GM12878 (cell line): Measurements from ENCODE around the gene FAT4. TPM values are rescaled to one million over a fixed set of nuclear protein-coding genes. Genes with fewer than 3 reads are reported as not detected.

Experiments used
- ATAC-seq: fragments of 200-7000 bp; cut with Tn5 transposase; 3 replicates; pipeline ENCODE4 v1.9.1; 2020; ENCODE audit warnings: mild to moderate bottlenecking, moderate library complexity
- BruUV-seq: library from RNA; stranded (reverse); fragments of 400-500 nt; replicated peaks from 2 replicates; lab custom pipeline; 2021; lab: Mats Ljungman, UMichigan
- CTCF ChIA-PET: fragments of 300-600 bp; sonication (Branson Sonifier 250); formaldehyde crosslinking; extraction: SDS; loops from one replicate; lab custom pipeline; 2021; ENCODE audit warnings: inconsistent platforms; lab: Yijun Ruan, JAX
- POLR2A ChIA-PET: fragments of 350-600 bp; formaldehyde crosslinking; extraction: SDS; loops from one replicate; lab custom pipeline; 2021; ENCODE audit warnings: inconsistent platforms; lab: Charles Lee
- RAD21 ChIA-PET: fragments of 300-600 bp; sonication (Branson Sonifier 250); formaldehyde crosslinking; loops from one replicate; lab custom pipeline; 2023; ENCODE audit warnings: antibody characterized with exemption; ENCODE audit not compliant: unreplicated experiment; lab: Charles Lee
- SMC1A ChIA-PET: fragments of 300-600 bp; sonication (Branson Sonifier 250); formaldehyde crosslinking; loops from one replicate; lab custom pipeline; 2023; ENCODE audit not compliant: unreplicated experiment, uncharacterized antibody; lab: Charles Lee
- DNase-seq: peaks from one replicate; pipeline ENCODE4 v3.0.0-alpha.2; 2011; ENCODE audit warnings: low read depth, low spot score
- FAIRE-seq: peaks from 3 replicates; lab custom pipeline; 2011; peaks lifted over from hg19 to GRCh38; lab: Jason Lieb, UNC
- H2AFZ ChIP-seq: 2 replicates; pipeline ENCODE4 v1.6.0; 2011; ENCODE audit warnings: low read depth, low read length, control low read depth; ENCODE audit not compliant: control insufficient read depth
- H3K27ac ChIP-seq: 2 replicates; pipeline ENCODE4 v1.5.1; 2011; ENCODE audit warnings: control low read depth; ENCODE audit not compliant: control insufficient read depth, insufficient read depth
- H3K27me3 ChIP-seq, 2 experiments: replicated peaks in 1 of 2; 2 replicates each; pipeline versions ENCODE4 v1.6.0 to v1.6.1; 2011; ENCODE audit warnings: low read length in 1 of 2; ENCODE audit not compliant: control insufficient read depth in 2 of 2, insufficient read depth in 2 of 2
- H3K36me3 ChIP-seq, 2 experiments: 2 replicates each; pipeline ENCODE4 v1.5.1; 2011; ENCODE audit warnings: low read length in 1 of 2; ENCODE audit not compliant: control insufficient read depth in 2 of 2, insufficient read depth in 2 of 2
- H3K4me1 ChIP-seq: 2 replicates; pipeline ENCODE4 v1.6.1; 2011; ENCODE audit warnings: mild to moderate bottlenecking, low read length, moderate library complexity, mixed read lengths; ENCODE audit not compliant: control insufficient read depth, insufficient read depth
- H3K4me2 ChIP-seq: 2 replicates; pipeline ENCODE4 v1.6.0; 2011; ENCODE audit warnings: control low read depth; ENCODE audit not compliant: control insufficient read depth, insufficient read depth
- H3K4me3 ChIP-seq: fragments of 200-600 bp; sonication (generic); 2 replicates; pipeline ENCODE4 v1.5.1; 2016
- H3K79me2 ChIP-seq: 2 replicates; pipeline ENCODE4 v1.6.0; 2011; ENCODE audit warnings: low read length; ENCODE audit not compliant: control insufficient read depth, insufficient read depth
- H3K9ac ChIP-seq: 2 replicates; pipeline ENCODE4 v1.8.0; 2011; ENCODE audit warnings: low read length, control low read depth, mixed read lengths; ENCODE audit not compliant: control insufficient read depth, insufficient read depth
- H3K9me3 ChIP-seq: replicated peaks from 3 replicates; pipeline ENCODE4 v1.5.1; 2011; ENCODE audit warnings: mild to moderate bottlenecking, low read length; ENCODE audit not compliant: control insufficient read depth, insufficient read depth
- H4K20me1 ChIP-seq: 2 replicates; pipeline ENCODE4 v1.6.0; 2011; ENCODE audit not compliant: control insufficient read depth, insufficient read depth
- ATF7 ChIP-seq: fragments of 450-650 bp; IDR thresholded peaks from 2 replicates; pipeline ENCODE4 v1.6.1; 2016; ENCODE audit warnings: low read depth, mild to moderate bottlenecking
- CHD2 ChIP-seq: IDR thresholded peaks from 2 replicates; pipeline ENCODE4 v1.6.1; 2011; ENCODE audit warnings: low read depth, low read length, improper control_type of control experiment, borderline replicate concordance
- EP300 ChIP-seq, 2 experiments: fragments of 150-350 bp in 1 of 2; IDR thresholded peaks; 2 replicates each; pipeline ENCODE4 v1.6.1; 2011 to 2012; ENCODE audit warnings: low read depth in 2 of 2, low read length in 2 of 2, borderline replicate concordance in 1 of 2, improper control_type of control experiment in 1 of 2, inconsistent platforms in 1 of 2; ENCODE audit not compliant: control insufficient read depth in 1 of 2
- GABPA ChIP-seq: IDR thresholded peaks from 2 replicates; pipeline ENCODE4 v1.6.1; 2014; ENCODE audit warnings: antibody characterized with exemption, low read depth, mild to moderate bottlenecking, inconsistent platforms
- MTA2 ChIP-seq: fragments of 450-650 bp; IDR thresholded peaks from 2 replicates; pipeline ENCODE4 v1.6.1; 2016; ENCODE audit warnings: low read depth, mild to moderate bottlenecking, moderate library complexity
- NBN ChIP-seq: fragments of 450-650 bp; IDR thresholded peaks from 2 replicates; pipeline ENCODE4 v1.6.1; 2016
- NRF1 ChIP-seq: conservative IDR thresholded peaks from 2 replicates; pipeline ENCODE4 v1.6.1; 2011; ENCODE audit warnings: mild to moderate bottlenecking, low read depth, low read length, improper control_type of control experiment
- RELA ChIP-seq: fragments of 450-650 bp; IDR thresholded peaks from 2 replicates; pipeline ENCODE4 v1.8.0; 2014; ENCODE audit warnings: borderline replicate concordance; ENCODE audit not compliant: partially characterized antibody
- SIX5 ChIP-seq: IDR thresholded peaks from 2 replicates; pipeline ENCODE4 v1.6.1; 2011; ENCODE audit warnings: mild to moderate bottlenecking, low read depth, low read length, moderate library complexity; ENCODE audit not compliant: severe bottlenecking
- SREBF1 ChIP-seq: IDR thresholded peaks from 2 replicates; pipeline ENCODE4 v1.6.1; 2012; ENCODE audit warnings: mild to moderate bottlenecking, low read length
- STAT1 ChIP-seq: fragments of 450-650 bp; conservative IDR thresholded peaks from 2 replicates; pipeline ENCODE4 v1.6.1; 2014; ENCODE audit warnings: antibody characterized with exemption, mild to moderate bottlenecking
- TAF1 ChIP-seq: IDR thresholded peaks from 2 replicates; pipeline ENCODE4 v1.6.1; 2011; ENCODE audit warnings: mild to moderate bottlenecking, low read depth, low read length, borderline replicate concordance
- TCF3 ChIP-seq: IDR thresholded peaks from 2 replicates; pipeline ENCODE4 v1.6.1; 2012; ENCODE audit warnings: low read depth, mild to moderate bottlenecking, low read length, borderline replicate concordance; ENCODE audit not compliant: insufficient read depth
- ZNF217 ChIP-seq: fragments of 450-650 bp; IDR thresholded peaks from 2 replicates; pipeline ENCODE4 v1.6.1; 2017; ENCODE audit warnings: antibody characterized with exemption, mild to moderate bottlenecking
- WGBS: methylation state at CpG from one replicate; pipeline ENCODE4 v1.1.6; 2016; ENCODE audit warnings: low lambda C conversion rate; ENCODE audit not compliant: insufficient replicate concordance, insufficient coverage; ENCODE audit errors: missing lambda C conversion rate; 5-methylcytosine and 5-hydroxymethylcytosine counted together
- in situ Hi-C: fragments of 300-500 bp; cut with MboI; formaldehyde crosslinking; loops from 9 replicates; pipeline ENCODE4 v1.14.3; 2018; ENCODE audit warnings: mixed read lengths
- intact Hi-C: fragments of 100-400 bp; cut with micrococcal nuclease; formaldehyde crosslinking; loops from one replicate; pipeline ENCODE4 v1.14.2; 2022; ENCODE audit not compliant: unreplicated experiment
- polyA plus RNA-seq, 11 experiments: library from polyadenylated mRNA; depleted of rRNA in 4 of 11; unstranded in 6 of 11; stranded (reverse) in 5 of 11; fragments of >200 nt; fragmentation: Nextera tagmentation in 4 of 11; fragmentation: Illumina TruSeq in 1 of 11; extraction: Ambion mirVana in 4 of 11; extraction: Trizol in 1 of 11; gene quantifications; 1 replicate in 1 of 11; 2 replicates in 10 of 11; pipeline versions ENCODE4 v1.2.1 to v1.2.3, GENCODE V29; 2011 to 2016; ENCODE audit warnings: inconsistent platforms in 2 of 11, missing spikeins in 2 of 11, low read depth in 1 of 11
- total RNA-seq, 4 experiments: library from RNA; depleted of rRNA in 3 of 4; stranded (reverse); fragments of >200 nt in 3 of 4; fragmentation: Illumina TruSeq in 1 of 4; extraction: Trizol in 1 of 4; gene quantifications; 2 replicates each; pipeline versions ENCODE4 v1.2.1 to v1.2.3, GENCODE V29; 2013 to 2021
- TF ChIP-seq, protein P1 (sequence below): fragments of 450-650 bp; conservative IDR thresholded peaks from 2 replicates; pipeline ENCODE4 v1.6.1; 2017; ENCODE audit warnings: mild to moderate bottlenecking, moderate library complexity
- TF ChIP-seq, protein P2 (sequence below): fragments of 450-650 bp; IDR thresholded peaks from 2 replicates; pipeline ENCODE4 v1.6.1; 2017; ENCODE audit warnings: mild to moderate bottlenecking
- TF ChIP-seq, protein P3 (sequence below): fragments of 150-350 bp; IDR thresholded peaks from 2 replicates; pipeline ENCODE4 v1.6.1; 2016; ENCODE audit warnings: low read depth, low read length

Gene FAT4
- total and polyA plus RNA-seq, 10 of the 15 experiments (the other 5 are each of a cell fraction or from before 2014, with no cell fraction given): 0.03 TPM; not detected in 9

DNA sequence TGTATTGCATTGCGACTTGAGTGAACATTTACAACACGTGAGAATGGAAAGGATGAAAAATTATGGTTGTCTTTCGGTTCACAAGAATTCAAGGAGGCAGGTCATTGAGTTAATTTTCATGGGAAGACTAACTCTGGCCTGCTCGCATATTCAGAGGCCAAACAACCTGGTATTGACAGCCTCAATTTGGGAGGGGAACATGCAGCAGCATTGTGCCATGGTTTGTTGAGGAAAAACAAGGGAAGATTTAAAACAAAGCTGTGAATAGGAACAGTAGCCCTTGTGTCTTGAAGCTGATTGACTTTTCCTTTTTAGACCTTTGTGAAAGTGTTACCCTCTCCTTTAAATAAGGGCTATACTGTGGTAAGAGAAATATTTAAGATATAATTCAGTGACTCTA is 31.9 kb downstream of the FAT4 start (continued):
- TF ChIP-seq GABPA (no peak), CHD2 (no peak), SREBF1 (no peak)
- TF ChIP-seq, all 136 proteins: peak for 0

DNA sequence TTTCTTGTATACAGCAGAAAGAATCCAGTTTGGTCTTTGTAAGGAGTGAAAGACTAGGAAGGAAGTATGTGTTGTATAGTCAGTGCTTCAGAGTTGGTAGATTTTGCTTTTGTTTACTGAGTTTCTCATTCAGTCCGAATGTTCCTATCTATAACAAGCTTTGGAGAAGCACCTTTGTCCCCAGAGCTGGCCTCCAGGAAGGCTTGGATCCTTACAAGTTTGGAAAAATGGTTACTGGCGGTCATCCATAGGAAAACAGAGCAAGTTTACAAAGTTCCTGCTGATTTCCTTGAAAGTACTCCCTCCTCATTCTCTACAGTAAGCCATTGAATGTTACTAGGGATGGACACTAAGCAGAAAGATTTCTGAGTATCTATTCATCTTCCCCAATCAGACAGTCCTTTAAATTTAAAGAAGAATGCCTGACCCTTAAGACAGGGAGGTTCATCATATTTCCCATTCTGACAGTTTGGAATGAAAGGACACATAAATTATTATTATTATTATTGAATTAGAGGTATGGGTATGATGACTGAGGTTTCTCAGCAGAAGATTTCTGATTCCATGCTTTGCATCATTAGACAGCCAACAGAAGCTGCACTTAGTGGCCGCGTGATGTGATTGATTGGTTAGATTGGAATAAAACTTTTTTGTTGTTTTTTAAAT is 35.8 kb downstream of the FAT4 start:
- 37% methylated on average over 4 of the region's 4 CpGs for WGBS
- FAIRE-seq (no peak), ATAC-seq (no peak), DNase-seq (no peak)
- no peak overlapping the region for H2AFZ ChIP-seq
- H3K27me3 ChIP-seq: no peaks in the 10 kb centered on the region
- ChIA-PET CTCF (no interaction called here), POLR2A (no interaction called here), SMC1A (no interaction called here), RAD21 (no interaction called here)
- H3K4me1 ChIP-seq: no peaks in the 10 kb centered on the region
- in situ Hi-C loops: no loop called here
- no peak overlapping the region for H3K9ac ChIP-seq
- no peaks in the 10 kb centered on the region for H3K36me3 ChIP-seq
- intact Hi-C loops: no loop called here
- H3K27ac ChIP-seq: no peak overlapping the region
- no peaks in the 10 kb centered on the region for H3K9me3 ChIP-seq
- no TSS peak for BruUV-seq
- no peaks in the 10 kb centered on the region for H3K79me2 ChIP-seq
- H4K20me1 ChIP-seq: no peaks in the 10 kb centered on the region
- H3K4me2 ChIP-seq: no peak overlapping the region
- no peak overlapping the region for H3K4me3 ChIP-seq
- no peak for TF ChIP-seq MTA2
- no peak for TF ChIP-seq NBN
- TF ChIP-seq STAT1: no peak
- no peak for TF ChIP-seq NRF1
- TF ChIP-seq EP300 (IDR thresholded peaks at IDR 0.05; ENCODE audit: borderline replicate concordance in 1 of 2, control insufficient read depth in 1 of 2, low read depth in 2 of 2, low read length in 2 of 2): no peak
- no peak for TF ChIP-seq RELA
- TF ChIP-seq SIX5: no peak
- TF ChIP-seq TCF3: no peak
- no peak for TF ChIP-seq TAF1
- TF ChIP-seq, protein P1, sequence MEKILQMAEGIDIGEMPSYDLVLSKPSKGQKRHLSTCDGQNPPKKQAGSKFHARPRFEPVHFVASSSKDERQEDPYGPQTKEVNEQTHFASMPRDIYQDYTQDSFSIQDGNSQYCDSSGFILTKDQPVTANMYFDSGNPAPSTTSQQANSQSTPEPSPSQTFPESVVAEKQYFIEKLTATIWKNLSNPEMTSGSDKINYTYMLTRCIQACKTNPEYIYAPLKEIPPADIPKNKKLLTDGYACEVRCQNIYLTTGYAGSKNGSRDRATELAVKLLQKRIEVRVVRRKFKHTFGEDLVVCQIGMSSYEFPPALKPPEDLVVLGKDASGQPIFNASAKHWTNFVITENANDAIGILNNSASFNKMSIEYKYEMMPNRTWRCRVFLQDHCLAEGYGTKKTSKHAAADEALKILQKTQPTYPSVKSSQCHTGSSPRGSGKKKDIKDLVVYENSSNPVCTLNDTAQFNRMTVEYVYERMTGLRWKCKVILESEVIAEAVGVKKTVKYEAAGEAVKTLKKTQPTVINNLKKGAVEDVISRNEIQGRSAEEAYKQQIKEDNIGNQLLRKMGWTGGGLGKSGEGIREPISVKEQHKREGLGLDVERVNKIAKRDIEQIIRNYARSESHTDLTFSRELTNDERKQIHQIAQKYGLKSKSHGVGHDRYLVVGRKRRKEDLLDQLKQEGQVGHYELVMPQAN: no peak
- TF ChIP-seq ZNF217: no peak
- TF ChIP-seq ATF7: no peak
- TF ChIP-seq, protein P2, sequence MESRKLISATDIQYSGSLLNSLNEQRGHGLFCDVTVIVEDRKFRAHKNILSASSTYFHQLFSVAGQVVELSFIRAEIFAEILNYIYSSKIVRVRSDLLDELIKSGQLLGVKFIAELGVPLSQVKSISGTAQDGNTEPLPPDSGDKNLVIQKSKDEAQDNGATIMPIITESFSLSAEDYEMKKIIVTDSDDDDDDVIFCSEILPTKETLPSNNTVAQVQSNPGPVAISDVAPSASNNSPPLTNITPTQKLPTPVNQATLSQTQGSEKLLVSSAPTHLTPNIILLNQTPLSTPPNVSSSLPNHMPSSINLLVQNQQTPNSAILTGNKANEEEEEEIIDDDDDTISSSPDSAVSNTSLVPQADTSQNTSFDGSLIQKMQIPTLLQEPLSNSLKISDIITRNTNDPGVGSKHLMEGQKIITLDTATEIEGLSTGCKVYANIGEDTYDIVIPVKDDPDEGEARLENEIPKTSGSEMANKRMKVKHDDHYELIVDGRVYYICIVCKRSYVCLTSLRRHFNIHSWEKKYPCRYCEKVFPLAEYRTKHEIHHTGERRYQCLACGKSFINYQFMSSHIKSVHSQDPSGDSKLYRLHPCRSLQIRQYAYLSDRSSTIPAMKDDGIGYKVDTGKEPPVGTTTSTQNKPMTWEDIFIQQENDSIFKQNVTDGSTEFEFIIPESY: no peak
- TF ChIP-seq, protein P3, sequence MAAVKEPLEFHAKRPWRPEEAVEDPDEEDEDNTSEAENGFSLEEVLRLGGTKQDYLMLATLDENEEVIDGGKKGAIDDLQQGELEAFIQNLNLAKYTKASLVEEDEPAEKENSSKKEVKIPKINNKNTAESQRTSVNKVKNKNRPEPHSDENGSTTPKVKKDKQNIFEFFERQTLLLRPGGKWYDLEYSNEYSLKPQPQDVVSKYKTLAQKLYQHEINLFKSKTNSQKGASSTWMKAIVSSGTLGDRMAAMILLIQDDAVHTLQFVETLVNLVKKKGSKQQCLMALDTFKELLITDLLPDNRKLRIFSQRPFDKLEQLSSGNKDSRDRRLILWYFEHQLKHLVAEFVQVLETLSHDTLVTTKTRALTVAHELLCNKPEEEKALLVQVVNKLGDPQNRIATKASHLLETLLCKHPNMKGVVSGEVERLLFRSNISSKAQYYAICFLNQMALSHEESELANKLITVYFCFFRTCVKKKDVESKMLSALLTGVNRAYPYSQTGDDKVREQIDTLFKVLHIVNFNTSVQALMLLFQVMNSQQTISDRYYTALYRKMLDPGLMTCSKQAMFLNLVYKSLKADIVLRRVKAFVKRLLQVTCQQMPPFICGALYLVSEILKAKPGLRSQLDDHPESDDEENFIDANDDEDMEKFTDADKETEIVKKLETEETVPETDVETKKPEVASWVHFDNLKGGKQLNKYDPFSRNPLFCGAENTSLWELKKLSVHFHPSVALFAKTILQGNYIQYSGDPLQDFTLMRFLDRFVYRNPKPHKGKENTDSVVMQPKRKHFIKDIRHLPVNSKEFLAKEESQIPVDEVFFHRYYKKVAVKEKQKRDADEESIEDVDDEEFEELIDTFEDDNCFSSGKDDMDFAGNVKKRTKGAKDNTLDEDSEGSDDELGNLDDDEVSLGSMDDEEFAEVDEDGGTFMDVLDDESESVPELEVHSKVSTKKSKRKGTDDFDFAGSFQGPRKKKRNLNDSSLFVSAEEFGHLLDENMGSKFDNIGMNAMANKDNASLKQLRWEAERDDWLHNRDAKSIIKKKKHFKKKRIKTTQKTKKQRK: no peak
